Thymus (tissue), 14 donors: ENCODE results near the gene CYB561. TPM values are rescaled to one million over a fixed set of nuclear protein-coding genes. Genes with fewer than 3 reads are reported as not detected.
A peak's percentile ranks its signal among the peaks of the same experiment; 100 is the strongest.

Experiments
- DNase-seq, 9 donors: peaks; one replicate each; pipeline ENCODE4 v3.0.0-alpha.2; 2013; ENCODE audit warnings: low spot score in 9 of 9, low read depth in 6 of 9, missing footprints in 1 of 9
- H3K27ac ChIP-seq, 2 donors: one replicate each; pipeline ENCODE4 v1.5.1; 2013; ENCODE audit warnings: control low read depth in 1 of 2, low read depth in 1 of 2, low read length in 1 of 2, mild to moderate bottlenecking in 1 of 2, moderate library complexity in 1 of 2
- H3K27me3 ChIP-seq, 2 donors: one replicate each; pipeline ENCODE4 v1.5.1; 2013; ENCODE audit warnings: low read length in 1 of 2; ENCODE audit not compliant: control insufficient read depth in 2 of 2, insufficient read depth in 1 of 2
- H3K36me3 ChIP-seq, 2 donors: one replicate each; pipeline ENCODE4 v1.5.1; 2013; ENCODE audit warnings: low read length in 1 of 2, mild to moderate bottlenecking in 1 of 2, moderate library complexity in 1 of 2; ENCODE audit not compliant: control insufficient read depth in 2 of 2, insufficient read depth in 2 of 2
- H3K4me1 ChIP-seq, 2 donors: one replicate each; pipeline ENCODE4 v1.5.1; 2013; ENCODE audit warnings: low read length in 2 of 2; ENCODE audit not compliant: control insufficient read depth in 2 of 2, insufficient read depth in 2 of 2
- H3K4me3 ChIP-seq, 2 donors: one replicate each; pipeline ENCODE4 v1.5.1; 2013; ENCODE audit warnings: low read length in 2 of 2, control low read depth in 1 of 2, mild to moderate bottlenecking in 1 of 2
- H3K9me3 ChIP-seq, 2 donors: one replicate each; pipeline ENCODE4 v1.5.1; 2013; ENCODE audit warnings: low read length in 1 of 2, mild to moderate bottlenecking in 1 of 2; ENCODE audit not compliant: control insufficient read depth in 2 of 2, insufficient read depth in 1 of 2
- WGBS: extraction: QIAGEN DNeasy Blood & Tissue Kit; methylation state at CpG from one replicate; pipeline ENCODE4 v1.1.7; 2013; 5-methylcytosine and 5-hydroxymethylcytosine counted together
- long read RNA-seq, 10 donors: transcript quantifications; one replicate each; lab custom pipeline, GENCODE V29; 2026
- polyA plus RNA-seq: library from polyadenylated mRNA; stranded (reverse); fragments of 200-250 nt; gene quantifications from one replicate; pipeline ENCODE4 v1.2.3, GENCODE V29; 2013
- total RNA-seq: library from RNA; stranded (reverse); fragments of 120-200 nt; gene quantifications from one replicate; pipeline ENCODE4 v1.2.4, GENCODE V29; 2013
- donor health status: healthy.

CYB561 gene
- total RNA-seq (2.6 TPM), polyA plus RNA-seq (7.8 TPM)
- long read RNA-seq, donor 1, result 0 reads
- long read RNA-seq, donor 2, result 0 reads
- long read RNA-seq, donor 3, partial matches to known transcripts, result 0 of 1 reads
- long read RNA-seq, donor 3, other reads (novel, unspliced or antisense), result 0 of 1 reads
- long read RNA-seq, donor 4, partial matches to known transcripts, result 0 of 1 reads
- long read RNA-seq, donor 4, other reads (novel, unspliced or antisense), result 0 of 1 reads
- long read RNA-seq, donor 5, result 0 reads
- long read RNA-seq, donor 6, result 0 reads
- long read RNA-seq, donor 7, result 0 reads
- long read RNA-seq, donor 8, result 0 reads
- long read RNA-seq, donor 9, partial matches to known transcripts, result 0 of 1 reads
- long read RNA-seq, donor 9, other reads (novel, unspliced or antisense), result 0 of 1 reads
- long read RNA-seq, donor 10, result 0 reads

GRCh38 chr17:63445954-63446752 lies at the start of gene CYB561:
Gene CYB561 (minus strand): TSS chr17:63446306. CDS start chr17:63437547, 8,759 bp downstream.
- Histone ChIP-seq H3K27me3 (peaks cover 31 to 58% of the 10 kb centered on the region in 2 donors), H3K4me1 (peaks cover 19 to 28% of the 10 kb centered on the region in 2 donors)
- WGBS, result 1% methylated on average over 99 of the region's 99 CpGs

GRCh38 chr17:63495491-63495890 lies 49.4 kb upstream of the CYB561 start:
- Histone ChIP-seq H3K4me3 (no peak overlapping the region), H3K36me3 (no peaks in the 10 kb centered on the region), H3K4me1 (no peaks in the 10 kb centered on the region), H3K27me3 (peaks cover 0 to under 1% of the 10 kb centered on the region in 2 donors), H3K27ac (no peak overlapping the region), H3K9me3 (no peaks in the 10 kb centered on the region)
- DNase-seq, result no peak
- 94% methylated on average over 6 of the region's 6 CpGs for WGBS

More at GRCh38 chr17:63445954-63446752, at the start of gene CYB561:
- peak in 3 of 9 donors; percentile 35 to 46 (median 38) for DNase-seq
- H3K36me3 ChIP-seq, result no peaks in the 10 kb centered on the region
- H3K27ac ChIP-seq, result peak within 1 kb of the TSS in 1 of 2 donors; percentile 60
- peaks cover 0 to 3% of the 10 kb centered on the region in 2 donors for H3K9me3 ChIP-seq
- peak within 1 kb of the TSS; percentile 40 to 58 for H3K4me3 ChIP-seq

GRCh38 chr17:63494300-63494928 lies 48.3 kb upstream of the CYB561 start:
- Histone ChIP-seq H3K4me3 (no peak overlapping the region), H3K27ac (no peak overlapping the region), H3K4me1 (no peaks in the 10 kb centered on the region), H3K36me3 (no peaks in the 10 kb centered on the region), H3K9me3 (no peaks in the 10 kb centered on the region), H3K27me3 (no peaks in the 10 kb centered on the region)
- WGBS, result 97% methylated on average over 12 of the region's 12 CpGs
- no peak for DNase-seq

- Histone ChIP-seq H3K27ac (no peak overlapping the region), H3K36me3 (no peaks in the 10 kb centered on the region)
Observed at GRCh38 chr17:63493411-63493810, 47.3 kb upstream of the CYB561 start.

GRCh38 chr17:63492940-63493339 lies 46.8 kb upstream of the CYB561 start:
- DNase-seq, result no peak
- Histone ChIP-seq H3K27me3 (no peaks in the 10 kb centered on the region), H3K9me3 (no peaks in the 10 kb centered on the region), H3K4me1 (no peaks in the 10 kb centered on the region), H3K27ac (no peak overlapping the region), H3K4me3 (no peak overlapping the region), H3K36me3 (no peaks in the 10 kb centered on the region)
- 98% methylated on average over 6 of the region's 6 CpGs for WGBS

More at GRCh38 chr17:63493411-63493810, 47.3 kb upstream of the CYB561 start:
- no peak for DNase-seq
- H3K4me1 ChIP-seq, result no peaks in the 10 kb centered on the region
- no peaks in the 10 kb centered on the region for H3K9me3 ChIP-seq
- H3K27me3 ChIP-seq, result no peaks in the 10 kb centered on the region
- 96% methylated on average over 9 of the region's 9 CpGs for WGBS
- H3K4me3 ChIP-seq, result no peak overlapping the region

- no peaks in the 10 kb centered on the region for H3K4me1 ChIP-seq
- no peaks in the 10 kb centered on the region for H3K27me3 ChIP-seq
- no peak overlapping the region for H3K4me3 ChIP-seq
- DNase-seq, result no peak
- no peaks in the 10 kb centered on the region for H3K36me3 ChIP-seq
- no peaks in the 10 kb centered on the region for H3K9me3 ChIP-seq
- no peak overlapping the region for H3K27ac ChIP-seq
- 96% methylated on average over 10 of the region's 10 CpGs for WGBS
Observed at GRCh38 chr17:63491977-63492618, 46.0 kb upstream of the CYB561 start.

- H3K4me1 ChIP-seq, result no peaks in the 10 kb centered on the region
- no peaks in the 10 kb centered on the region for H3K27me3 ChIP-seq
- no peak for DNase-seq
- WGBS, result 94% methylated on average over 8 of the region's 8 CpGs
- H3K36me3 ChIP-seq, result no peaks in the 10 kb centered on the region
- no peaks in the 10 kb centered on the region for H3K9me3 ChIP-seq
- H3K27ac ChIP-seq, result no peak overlapping the region
- H3K4me3 ChIP-seq, result no peak overlapping the region
Observed at GRCh38 chr17:63491413-63491812, 45.3 kb upstream of the CYB561 start.

GRCh38 chr17:63490858-63491400 lies 44.8 kb upstream of the CYB561 start:
- no peak for DNase-seq
- no peaks in the 10 kb centered on the region for H3K27me3 ChIP-seq
- no peak overlapping the region for H3K27ac ChIP-seq
- no peaks in the 10 kb centered on the region for H3K36me3 ChIP-seq
- H3K9me3 ChIP-seq, result no peaks in the 10 kb centered on the region
- no peak overlapping the region for H3K4me3 ChIP-seq
- H3K4me1 ChIP-seq, result no peaks in the 10 kb centered on the region
- WGBS, result 90% methylated on average over 22 of the region's 22 CpGs
